Measurements from ENCODE around the gene FLNA.
"Not testable (repeated sequence)": the region's sequence is repeated elsewhere in the genome, so short reads cannot be mapped to it uniquely, and the experiment has no call there.

FLNA gene

GRCh38 chrX:154357205-154357604, 17.2 kb downstream of the FLNA start:
- DNase-seq = no peak

- no peak for DNase-seq
These were observed 17.8 kb downstream of the FLNA start for GRCh38 chrX:154356596-154356995.

- no peak for DNase-seq
These were observed 18.7 kb downstream of the FLNA start for GRCh38 chrX:154355776-154356140.

GRCh38 chrX:154355094-154355775, 19.2 kb downstream of the FLNA start:
- no peak for DNase-seq

- no peak for DNase-seq
These were observed 19.9 kb downstream of the FLNA start for GRCh38 chrX:154354516-154354915.

GRCh38 chrX:154354013-154354412, 20.4 kb downstream of the FLNA start:
- DNase-seq = no peak

GRCh38 chrX:154353172-154353843, 21.1 kb downstream of the FLNA start:
- DNase-seq = no peak

GRCh38 chrX:154352466-154352865, 22.0 kb downstream of the FLNA start:
- DNase-seq = no peak

GRCh38 chrX:154352012-154352401, 22.4 kb downstream of the FLNA start:
- DNase-seq = no peak

GRCh38 chrX:154351183-154352011, 23.0 kb downstream of the FLNA start:
- DNase-seq = no peak

GRCh38 chrX:154350429-154351182, 23.8 kb downstream of the FLNA start:
- DNase-seq = no peak

- no peak for DNase-seq
These were observed 24.5 kb downstream of the FLNA start for GRCh38 chrX:154349979-154350378.

- no peak for DNase-seq
These were observed 25.0 kb downstream of the FLNA start for GRCh38 chrX:154349359-154349935.

- DNase-seq = no peak
These were observed 25.6 kb downstream of the FLNA start for GRCh38 chrX:154348646-154349358.

GRCh38 chrX:154348114-154348531, 26.3 kb downstream of the FLNA start:
- no peak for DNase-seq

- not testable (repeated sequence) for DNase-seq
These were observed 30.8 kb downstream of the FLNA start for GRCh38 chrX:154343620-154344019.

- not testable (repeated sequence) for DNase-seq
These were observed 31.4 kb downstream of the FLNA start for GRCh38 chrX:154343063-154343462.

- DNase-seq = peak; percentile 36
These were observed 32.8 kb downstream of the FLNA start for GRCh38 chrX:154341399-154342298.

- no peak for DNase-seq
These were observed 39.9 kb downstream of the FLNA start for GRCh38 chrX:154334496-154334895.

- DNase-seq = no peak
These were observed 40.6 kb downstream of the FLNA start for GRCh38 chrX:154333837-154334271.

GRCh38 chrX:154333116-154333515, 41.3 kb downstream of the FLNA start:
- no peak for DNase-seq
